Stimulated activated CD8-positive, alpha-beta memory T cell treated with anti-CD3 and anti-CD28 coated beads, Interleukin-7, amount 100 ng/mL, for 48 hours (primary cell): Measurements from ENCODE around the gene ADCY6.
"Not testable (repeated sequence)": the region's sequence is repeated elsewhere in the genome, so short reads cannot be mapped to it uniquely, and the experiment has no call there.

ENCODE experiments used
- DNase-seq, 2 donors: peaks; one replicate each; pipeline ENCODE4 v3.0.0-alpha.2; 2020; ENCODE audit warnings: low read depth in 1 of 2; ENCODE audit errors: extremely low read depth in 1 of 2

Gene ADCY6

DNA sequence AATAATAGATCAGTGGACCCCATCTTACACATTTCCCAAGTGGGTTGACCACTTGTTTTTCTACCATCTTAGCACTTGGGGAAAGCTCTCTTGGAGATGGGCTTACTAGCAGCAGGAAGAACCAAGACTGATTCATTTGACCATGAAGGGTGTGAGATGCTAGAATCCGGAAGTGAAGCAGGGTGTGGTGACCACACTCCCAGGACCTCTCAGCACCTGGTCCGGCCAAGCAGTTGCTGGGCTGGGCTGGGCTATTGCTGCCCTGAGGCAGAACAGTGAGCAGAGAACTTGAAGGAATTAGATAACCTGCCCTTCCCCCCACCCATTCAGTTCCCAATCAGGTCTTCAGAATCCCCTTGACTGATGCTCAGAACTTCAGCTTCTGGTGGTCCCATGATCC is 24.4 kb downstream of the ADCY6 start:
- DNase-seq: no peak

DNA sequence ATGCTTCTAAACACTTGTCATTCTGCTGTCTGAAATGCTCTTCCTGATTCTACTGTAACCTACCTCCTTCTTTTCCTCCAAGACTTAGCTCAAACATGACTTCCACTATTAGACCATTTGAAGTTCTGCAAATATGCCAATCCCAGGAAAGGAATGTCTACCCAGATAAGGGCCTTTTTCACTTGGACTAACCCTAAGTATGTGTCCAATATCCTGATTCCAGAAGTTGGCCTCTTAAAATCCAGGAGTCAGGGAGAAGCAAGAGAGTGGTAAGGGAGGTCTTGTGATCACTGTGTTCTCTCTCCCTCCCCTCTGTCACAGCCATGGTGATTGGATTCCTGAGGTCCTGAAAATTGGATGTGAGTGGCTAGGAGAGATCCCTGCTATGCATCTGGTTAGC is 30.2 kb downstream of the ADCY6 start:
- DNase-seq: no peak

DNA sequence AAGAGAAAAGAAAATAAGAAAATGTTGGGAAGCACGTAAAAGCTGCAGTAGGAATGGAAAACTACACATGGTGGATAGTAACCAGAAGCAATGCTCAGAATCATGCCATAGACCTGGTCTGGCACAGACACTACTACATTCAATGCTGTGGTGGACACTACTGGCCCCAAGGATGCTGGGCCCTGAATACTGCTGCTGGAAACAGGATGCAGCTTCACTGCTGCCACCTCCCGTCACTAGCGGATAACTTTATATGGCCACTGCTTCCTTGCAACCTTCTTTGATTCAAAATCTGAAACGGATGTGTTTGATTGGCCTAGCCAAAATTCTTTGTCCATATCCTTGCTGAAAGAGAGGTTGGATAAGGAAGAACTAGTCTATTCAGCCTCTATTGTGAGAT is 30.7 kb downstream of the ADCY6 start:
- DNase-seq: no peak

DNA sequence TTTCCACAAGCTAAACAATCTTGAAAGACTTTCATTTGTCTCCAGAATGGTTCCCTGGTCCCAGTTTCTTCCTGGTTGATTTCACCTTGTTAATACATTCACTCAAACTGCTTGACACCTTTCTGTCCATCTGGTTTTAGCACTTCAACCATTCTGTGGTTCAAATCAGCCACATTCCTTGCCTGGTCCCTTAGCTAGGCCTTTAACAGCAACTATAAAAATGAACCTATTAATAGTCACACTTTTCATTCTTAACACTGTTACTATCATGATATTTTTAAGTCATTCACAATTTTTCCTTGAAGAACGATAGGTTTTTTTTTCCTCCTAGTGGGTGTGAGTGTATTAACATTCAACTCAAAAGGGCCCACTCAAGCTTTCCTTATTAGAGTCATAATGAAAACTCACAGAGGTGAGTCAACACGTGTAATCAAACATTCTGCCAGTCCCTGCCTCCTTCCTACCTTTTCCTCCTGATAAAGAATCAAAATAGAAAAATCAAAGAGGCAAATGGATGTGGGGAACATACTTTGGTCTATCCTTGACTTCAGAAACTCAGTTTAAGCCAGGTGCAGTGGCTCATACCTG is 38.0 kb downstream of the ADCY6 start:
- no peak for DNase-seq

DNA sequence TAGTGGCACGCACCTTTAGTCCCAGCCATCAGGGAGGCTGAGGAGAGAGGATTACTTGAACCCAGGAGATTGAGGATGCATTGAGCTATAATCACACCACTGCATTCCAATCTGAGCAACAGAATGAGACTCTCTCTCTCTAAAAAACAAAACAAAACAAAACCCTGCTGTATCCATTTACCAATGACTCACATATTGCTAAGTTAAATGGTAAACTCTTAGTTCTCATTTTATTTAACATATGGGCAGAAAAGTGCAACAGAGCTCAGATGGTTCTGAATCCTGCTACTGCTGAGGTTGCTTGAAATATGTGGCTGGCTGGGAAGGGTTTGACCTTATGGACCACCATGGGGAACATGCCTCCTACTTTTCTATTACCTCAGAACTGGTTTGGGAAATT is 38.7 kb downstream of the ADCY6 start:
- DNase-seq: no peak

- DNase-seq: no peak
Observed at GRCh38 chr12:48744251-48745008, 44.5 kb downstream of the ADCY6 start.

DNA sequence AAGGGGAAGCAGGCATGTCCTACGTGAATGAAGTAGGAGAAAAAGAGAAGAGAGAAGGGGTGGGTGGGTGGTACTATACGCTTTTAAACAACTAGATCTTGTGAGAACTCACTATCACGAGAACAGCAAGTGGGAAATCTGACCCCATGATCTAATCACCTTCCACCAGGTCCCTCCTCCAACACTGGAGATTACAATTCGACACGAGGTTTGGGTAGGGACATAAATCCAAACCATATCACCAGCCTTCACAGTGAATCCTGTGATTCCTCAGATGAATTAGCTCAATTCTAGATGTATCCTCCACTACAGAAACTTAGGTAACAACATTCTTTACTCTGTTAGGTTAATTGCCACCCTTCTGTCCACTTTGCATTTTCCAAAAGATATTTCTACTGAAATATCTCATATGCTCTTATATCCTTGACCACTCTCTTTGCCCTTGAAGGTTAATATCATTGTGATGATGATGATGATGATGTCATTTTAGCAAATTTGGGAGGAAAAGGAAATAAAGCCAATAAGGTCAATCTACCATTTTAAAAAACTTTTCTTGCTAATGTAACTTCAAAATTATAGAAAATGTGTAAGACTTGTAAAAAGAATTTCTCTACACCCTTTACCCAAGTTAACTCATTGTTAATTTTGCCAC is 49.1 kb downstream of the ADCY6 start:
- no peak for DNase-seq

DNA sequence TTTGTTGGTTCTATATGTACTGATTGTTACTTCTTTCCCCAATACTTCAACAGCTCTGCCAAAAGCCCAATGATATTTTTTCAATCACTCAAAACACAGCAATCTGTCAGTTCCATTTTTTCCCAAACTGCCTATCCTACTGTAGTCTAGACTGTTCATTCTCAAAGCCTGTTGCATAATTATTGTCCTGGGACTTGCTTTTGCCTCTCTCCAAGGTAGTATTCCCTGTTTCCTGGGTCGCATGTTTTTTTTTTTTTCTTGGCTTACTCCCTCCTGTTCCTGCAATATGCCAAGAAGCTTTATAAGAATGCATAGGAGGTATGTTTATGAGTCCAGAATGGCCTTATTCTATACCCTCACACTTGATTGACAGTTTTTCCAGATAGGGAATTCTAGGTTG is 52.4 kb downstream of the ADCY6 start:
- DNase-seq: no peak

DNA sequence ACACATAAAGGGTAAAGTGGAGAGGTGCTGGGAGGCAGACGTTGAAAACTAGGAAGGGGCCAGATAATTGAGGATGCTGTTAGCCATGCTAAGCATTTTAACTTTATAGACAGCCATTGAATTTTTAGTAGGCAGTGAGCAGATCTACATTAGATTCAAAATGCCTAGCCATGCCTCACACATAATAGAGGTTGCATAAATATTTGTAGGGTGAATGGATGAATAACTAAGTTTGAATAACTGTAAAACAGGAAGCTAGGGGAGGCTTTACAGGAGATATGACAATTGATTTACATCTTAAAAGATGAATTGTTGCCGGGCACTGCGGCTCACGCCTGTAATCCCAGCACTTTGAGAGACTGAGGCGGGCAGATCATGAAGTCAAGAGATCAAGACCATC is 60.1 kb downstream of the ADCY6 start:
- no peak for DNase-seq

- not testable (repeated sequence) for DNase-seq
Observed at GRCh38 chr12:48720737-48721136, 68.2 kb downstream of the ADCY6 start.

GRCh38 chr12:48720171-48720570 is 68.7 kb downstream of the ADCY6 start:
- DNase-seq: not testable (repeated sequence)

DNA sequence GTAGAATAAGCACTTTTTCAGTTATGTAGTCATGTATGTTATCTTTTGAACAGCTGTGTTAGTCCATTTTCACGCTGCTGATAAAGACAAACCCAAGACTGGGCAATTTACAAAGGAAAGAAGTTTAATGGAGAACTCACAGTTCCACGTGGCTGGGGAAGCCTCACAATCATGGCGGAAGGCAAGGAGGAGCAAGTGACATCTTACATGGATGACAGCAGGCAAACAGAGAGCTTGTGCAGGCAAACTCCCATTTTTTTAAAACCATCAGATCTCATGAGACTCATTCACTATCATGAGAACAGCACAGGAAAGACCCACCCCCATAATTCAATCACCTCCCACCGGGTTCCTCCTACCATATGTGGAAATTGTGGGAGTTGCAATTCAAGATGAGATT is 69.9 kb downstream of the ADCY6 start:
- DNase-seq: not testable (repeated sequence)

DNA sequence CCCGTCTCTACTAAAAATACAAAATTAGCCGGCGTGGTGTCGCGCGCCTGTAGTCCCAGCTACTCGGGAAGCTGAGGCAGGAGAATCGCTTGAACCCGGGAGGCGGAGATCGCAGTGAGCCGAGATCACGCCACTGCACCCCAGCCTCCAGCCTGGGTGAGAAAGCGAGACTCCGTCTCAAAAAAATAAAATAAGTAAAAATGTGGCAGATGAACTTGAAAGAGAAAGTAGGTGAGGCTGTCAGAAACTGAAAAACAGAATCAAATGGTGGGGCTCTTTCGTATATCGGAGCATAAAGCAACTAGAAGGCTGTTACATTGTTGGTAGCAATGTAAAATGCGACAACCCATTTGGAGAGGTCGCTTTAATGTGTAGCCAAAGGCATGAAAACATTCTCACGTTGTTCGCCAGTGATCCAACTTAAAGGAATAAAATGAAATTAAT is 71.6 kb downstream of the ADCY6 start:
- DNase-seq: no peak

GRCh38 chr12:48716493-48717251 is 72.2 kb downstream of the ADCY6 start, which contains the start of gene CCNT1:
TSS of gene CCNT1 (minus strand) at chr12:48716707. CDS start at chr12:48716675, 32 bp downstream.
- DNase-seq: peak; percentile 97 to 99
